ENCODE results near the gene XYLT1.
A peak's percentile ranks its signal among the peaks of the same experiment; 100 is the strongest.

The XYLT1 gene

DNA sequence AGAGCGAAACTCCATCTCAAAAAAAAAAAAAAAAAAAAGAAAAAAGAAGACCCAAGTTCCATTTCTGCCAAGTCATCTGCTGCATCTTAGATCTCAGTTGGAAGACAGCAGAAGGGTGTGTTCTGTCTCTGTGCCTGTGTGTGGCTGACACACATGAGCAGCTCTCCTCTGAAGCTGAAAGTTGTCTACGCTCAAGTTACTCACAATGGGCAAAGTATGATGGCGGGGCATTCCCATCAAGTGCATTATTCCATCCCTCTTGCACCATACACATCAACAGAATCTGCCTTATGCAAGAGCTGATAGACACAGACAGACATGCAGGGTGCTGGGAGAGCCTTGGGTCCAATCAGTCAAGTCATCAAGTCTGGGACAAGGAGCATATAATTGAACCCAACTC is 402.2 kb downstream of the XYLT1 start:
- in situ Hi-C loops (cut with MboI; ENCODE audit: low sequenced_read_pairs, unreplicated experiment), result no loop called here
- DNase-seq (ENCODE audit: low spot score), result peak; percentile 32
- TF ChIP-seq, protein P1, sequence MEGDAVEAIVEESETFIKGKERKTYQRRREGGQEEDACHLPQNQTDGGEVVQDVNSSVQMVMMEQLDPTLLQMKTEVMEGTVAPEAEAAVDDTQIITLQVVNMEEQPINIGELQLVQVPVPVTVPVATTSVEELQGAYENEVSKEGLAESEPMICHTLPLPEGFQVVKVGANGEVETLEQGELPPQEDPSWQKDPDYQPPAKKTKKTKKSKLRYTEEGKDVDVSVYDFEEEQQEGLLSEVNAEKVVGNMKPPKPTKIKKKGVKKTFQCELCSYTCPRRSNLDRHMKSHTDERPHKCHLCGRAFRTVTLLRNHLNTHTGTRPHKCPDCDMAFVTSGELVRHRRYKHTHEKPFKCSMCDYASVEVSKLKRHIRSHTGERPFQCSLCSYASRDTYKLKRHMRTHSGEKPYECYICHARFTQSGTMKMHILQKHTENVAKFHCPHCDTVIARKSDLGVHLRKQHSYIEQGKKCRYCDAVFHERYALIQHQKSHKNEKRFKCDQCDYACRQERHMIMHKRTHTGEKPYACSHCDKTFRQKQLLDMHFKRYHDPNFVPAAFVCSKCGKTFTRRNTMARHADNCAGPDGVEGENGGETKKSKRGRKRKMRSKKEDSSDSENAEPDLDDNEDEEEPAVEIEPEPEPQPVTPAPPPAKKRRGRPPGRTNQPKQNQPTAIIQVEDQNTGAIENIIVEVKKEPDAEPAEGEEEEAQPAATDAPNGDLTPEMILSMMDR (IDR thresholded peaks at IDR 0.05; ENCODE audit: borderline replicate concordance, control extremely low read depth, extremely low read depth, insufficient read depth, missing control alignments), result no peak

DNA sequence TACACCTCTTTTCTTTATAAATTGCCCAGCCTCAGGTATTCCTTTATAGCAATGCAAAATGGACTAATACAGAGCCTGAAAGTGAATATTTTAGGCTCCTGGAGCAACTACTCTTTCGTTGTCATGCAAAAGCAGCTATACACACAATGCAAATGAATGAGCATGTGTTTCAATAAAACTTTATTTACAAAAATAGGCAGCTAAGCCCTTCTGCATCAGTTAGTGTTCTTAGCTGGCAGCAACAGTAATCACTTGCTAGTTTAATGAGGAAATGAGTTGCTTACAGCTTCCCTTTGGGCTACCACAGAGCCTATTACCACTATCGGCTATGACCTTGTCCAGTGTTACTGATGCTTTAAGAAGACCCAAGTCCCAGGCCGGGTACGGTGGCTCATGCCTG is 402.9 kb downstream of the XYLT1 start:
- in situ Hi-C loops (cut with MboI; ENCODE audit: low sequenced_read_pairs, unreplicated experiment), result no loop called here
- DNase-seq (ENCODE audit: low spot score), result no peak
- TF ChIP-seq, protein P1 (IDR thresholded peaks at IDR 0.05; ENCODE audit: borderline replicate concordance, control extremely low read depth, extremely low read depth, insufficient read depth, missing control alignments), result no peak

DNA sequence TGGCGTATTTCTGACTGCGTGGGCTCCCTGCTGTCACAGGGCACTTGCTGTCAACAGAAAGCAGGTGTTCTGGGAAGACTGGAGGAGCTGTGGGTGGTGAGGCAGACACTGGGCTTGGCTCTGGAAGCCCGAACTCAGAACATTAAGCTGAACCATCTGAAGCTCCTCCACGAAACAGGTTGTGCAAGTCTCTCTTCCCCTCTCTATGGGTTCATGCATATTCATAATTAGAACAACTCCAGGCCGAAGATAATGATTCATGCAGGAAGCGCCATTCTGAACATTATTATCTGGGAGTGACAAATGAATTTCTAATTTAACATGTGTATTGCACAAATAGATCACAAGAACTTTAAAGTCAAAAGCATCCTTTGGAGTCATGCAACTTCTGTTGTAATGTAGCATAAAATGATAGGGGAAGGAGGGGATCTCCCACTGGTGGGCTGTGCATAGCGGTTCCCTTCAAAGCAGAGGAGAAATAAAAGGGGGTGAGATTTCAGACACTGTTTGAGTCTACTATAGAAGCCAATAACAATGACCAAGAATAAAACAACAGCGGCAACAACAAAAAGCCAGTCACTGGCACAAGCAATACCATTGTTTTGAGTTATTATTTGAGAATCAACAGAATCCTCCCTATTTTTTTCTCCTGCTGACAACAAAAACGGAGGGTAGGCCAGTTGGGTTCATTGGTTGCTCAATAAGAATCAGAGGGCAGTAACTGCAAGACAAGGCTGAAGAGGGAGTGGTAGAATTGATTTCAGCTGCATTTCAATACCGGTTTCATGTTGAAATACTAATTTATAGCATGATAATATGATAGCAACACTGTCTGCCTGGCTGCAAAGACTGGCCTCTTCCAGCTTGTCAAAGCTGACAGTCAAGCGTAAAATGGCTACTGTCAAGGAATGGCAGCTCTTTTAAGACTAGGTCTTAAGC is 407.3 kb downstream of the XYLT1 start:
- in situ Hi-C loops (cut with MboI; ENCODE audit: low sequenced_read_pairs, unreplicated experiment), result no loop called here
- TF ChIP-seq, protein P1 (IDR thresholded peaks at IDR 0.05; ENCODE audit: borderline replicate concordance, control extremely low read depth, extremely low read depth, insufficient read depth, missing control alignments), result no peak
- no peak for DNase-seq (ENCODE audit: low spot score)

DNA sequence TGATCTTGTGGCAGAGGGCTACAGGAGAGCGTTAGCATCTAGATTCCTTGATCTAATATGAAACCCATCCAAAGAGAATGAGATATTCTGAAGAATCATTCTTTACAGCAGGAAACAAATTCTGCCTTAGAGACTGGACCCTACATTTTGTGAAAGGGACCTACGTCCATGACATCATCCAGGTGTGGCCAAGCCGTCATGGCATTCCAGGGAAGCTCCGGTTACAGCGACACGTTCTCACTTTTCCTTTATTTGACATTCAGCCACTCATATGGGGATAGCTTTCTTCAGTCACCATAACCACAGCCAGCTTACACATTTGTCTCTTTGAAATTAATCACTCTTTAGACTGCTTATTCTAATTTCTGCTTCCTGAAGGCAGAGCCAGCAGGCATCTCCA is 408.1 kb downstream of the XYLT1 start:
- no peak for DNase-seq (ENCODE audit: low spot score)
- in situ Hi-C loops (cut with MboI; ENCODE audit: low sequenced_read_pairs, unreplicated experiment), result no loop called here
- TF ChIP-seq, protein P1 (IDR thresholded peaks at IDR 0.05; ENCODE audit: borderline replicate concordance, control extremely low read depth, extremely low read depth, insufficient read depth, missing control alignments), result no peak

DNA sequence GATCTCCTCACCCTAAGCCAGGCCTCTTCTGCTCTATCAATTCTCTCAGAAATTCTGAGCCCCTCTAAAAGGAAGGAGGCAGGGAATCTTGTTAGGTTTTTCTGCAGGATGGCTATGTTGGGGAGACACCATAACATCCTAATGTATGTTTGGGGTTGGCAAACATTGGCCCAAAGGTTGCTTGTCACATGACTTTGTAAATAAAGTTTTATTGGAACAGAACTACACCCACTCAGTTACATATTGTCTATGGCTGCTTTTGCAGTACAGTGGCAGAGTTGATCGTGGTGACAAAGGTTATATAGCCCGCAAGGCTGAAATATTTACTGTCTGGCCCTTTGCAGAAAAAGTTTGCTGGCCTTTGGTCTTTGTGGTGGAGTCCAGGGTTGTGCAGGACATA is 409.4 kb downstream of the XYLT1 start:
- TF ChIP-seq, protein P1 (IDR thresholded peaks at IDR 0.05; ENCODE audit: borderline replicate concordance, control extremely low read depth, extremely low read depth, insufficient read depth, missing control alignments), result no peak
- no peak for DNase-seq (ENCODE audit: low spot score)
- in situ Hi-C loops (cut with MboI; ENCODE audit: low sequenced_read_pairs, unreplicated experiment), result no loop called here

DNA sequence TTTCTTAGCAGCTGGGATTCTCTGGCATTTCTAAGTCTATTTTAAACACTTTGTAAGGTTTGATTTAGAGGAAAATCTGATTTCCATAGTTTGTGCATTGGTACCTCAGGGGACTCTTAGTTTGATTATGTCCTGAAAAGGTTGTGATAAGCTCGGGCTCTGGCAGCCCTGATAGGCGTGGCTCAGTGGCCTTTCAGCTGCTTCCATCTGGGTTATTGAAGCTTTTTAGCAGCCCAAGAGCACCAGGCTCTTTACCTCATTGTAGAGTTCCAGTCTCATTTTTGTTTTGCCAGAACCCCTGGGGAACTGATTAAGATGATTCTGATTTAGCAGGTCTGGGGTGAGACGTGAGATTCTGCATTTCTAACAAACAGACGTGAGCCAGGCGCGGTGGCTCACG is 412.3 kb downstream of the XYLT1 start:
- TF ChIP-seq, protein P1 (IDR thresholded peaks at IDR 0.05; ENCODE audit: borderline replicate concordance, control extremely low read depth, extremely low read depth, insufficient read depth, missing control alignments), result no peak
- in situ Hi-C loops (cut with MboI; ENCODE audit: low sequenced_read_pairs, unreplicated experiment), result no loop called here
- no peak for DNase-seq (ENCODE audit: low spot score)
